Measurements from ENCODE around the gene STX8.

Gene STX8

DNA sequence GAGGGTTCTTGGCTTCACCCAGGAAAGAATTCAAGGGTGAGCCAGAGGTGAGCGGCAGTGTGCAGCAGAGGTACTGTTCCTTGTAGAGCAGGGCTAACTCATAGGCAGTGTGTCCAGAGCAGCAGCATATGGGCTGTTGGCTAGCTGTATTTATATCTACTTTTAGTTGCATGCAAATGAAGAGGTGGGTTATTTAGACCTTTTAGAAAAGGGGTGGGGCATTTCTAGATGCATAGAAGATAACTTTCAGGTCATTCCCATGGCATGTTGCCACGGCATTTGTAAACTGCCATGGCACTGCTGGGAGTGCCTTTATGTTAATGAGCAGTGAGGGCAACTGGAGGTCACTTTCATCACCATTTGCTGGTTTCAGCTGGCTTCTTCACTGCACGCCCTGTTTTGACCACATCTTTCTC is 141.0 kb downstream of the STX8 start:
- DNase-seq, result peak; percentile 24 to 58

- DNase-seq, result no peak
Observed at GRCh38 chr17:9432934-9433421, 142.6 kb downstream of the STX8 start.

DNA sequence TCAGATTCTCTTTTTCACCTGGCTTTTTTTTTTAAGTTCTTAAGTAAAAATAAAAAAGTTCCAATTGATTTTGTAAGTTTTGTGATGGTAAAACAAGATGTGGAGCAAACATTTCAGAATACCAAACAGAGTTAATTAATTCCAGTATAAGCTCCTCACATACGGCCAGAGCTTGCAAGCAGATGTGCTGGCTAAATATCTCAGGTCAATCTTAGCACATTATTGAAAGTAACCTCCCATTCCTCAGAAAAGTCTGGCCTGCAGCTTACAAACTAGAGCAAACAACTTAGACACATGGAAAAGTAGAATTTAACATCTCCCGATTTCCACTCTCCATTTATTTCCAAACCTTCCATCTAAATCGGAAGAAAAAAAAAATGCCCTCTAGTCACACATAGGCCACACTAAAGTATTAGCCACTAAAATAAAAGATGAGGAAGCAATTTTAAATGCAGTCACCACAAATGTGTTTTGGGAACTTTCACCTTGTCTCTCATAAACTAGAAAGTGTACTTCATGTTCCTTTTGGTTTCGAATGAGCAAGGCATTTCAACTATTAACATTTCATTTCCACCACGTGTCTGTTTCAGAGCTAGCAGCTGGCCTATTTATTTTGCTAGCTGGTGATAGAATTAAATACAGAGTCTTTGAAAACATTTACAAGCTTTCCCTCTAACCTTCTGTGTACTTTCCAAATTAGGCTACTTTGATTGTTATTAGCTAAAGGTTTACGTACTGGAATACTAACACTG is 143.3 kb downstream of the STX8 start:
- no peak for DNase-seq

DNA sequence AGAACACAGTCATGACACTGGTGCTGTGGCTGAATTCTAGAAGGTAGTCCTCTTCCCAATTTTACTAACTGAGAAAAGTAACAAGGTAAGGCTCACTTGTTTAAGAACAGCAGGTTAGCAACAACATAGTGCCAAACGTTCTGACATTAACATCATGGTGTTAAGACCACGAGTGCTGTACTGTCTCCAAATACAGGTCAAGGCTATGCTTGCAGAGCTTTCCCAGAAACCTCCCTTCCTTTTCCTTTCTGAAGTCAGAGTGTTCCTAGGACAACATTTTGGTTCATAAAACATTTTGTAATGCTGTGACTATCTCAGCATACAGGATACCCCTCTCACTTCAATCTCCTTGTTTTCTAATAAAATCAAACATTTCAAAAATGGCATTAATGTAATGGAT is 144.0 kb downstream of the STX8 start:
- DNase-seq, result no peak

GRCh38 chr17:9427465-9428315 is 147.9 kb downstream of the STX8 start:
- no peak for DNase-seq

- no peak for DNase-seq
Observed at GRCh38 chr17:9424071-9424640, 151.5 kb downstream of the STX8 start.

- no peak for DNase-seq
Observed at GRCh38 chr17:9421525-9421924, 154.1 kb downstream of the STX8 start.

GRCh38 chr17:9419932-9420453 is 155.6 kb downstream of the STX8 start:
- DNase-seq, result no peak

GRCh38 chr17:9414471-9414870 is 161.1 kb downstream of the STX8 start:
- DNase-seq, result no peak

- no peak for DNase-seq
Observed at GRCh38 chr17:9410737-9411136, 164.9 kb downstream of the STX8 start.

GRCh38 chr17:9410301-9410700 is 165.3 kb downstream of the STX8 start:
- DNase-seq, result no peak

DNA sequence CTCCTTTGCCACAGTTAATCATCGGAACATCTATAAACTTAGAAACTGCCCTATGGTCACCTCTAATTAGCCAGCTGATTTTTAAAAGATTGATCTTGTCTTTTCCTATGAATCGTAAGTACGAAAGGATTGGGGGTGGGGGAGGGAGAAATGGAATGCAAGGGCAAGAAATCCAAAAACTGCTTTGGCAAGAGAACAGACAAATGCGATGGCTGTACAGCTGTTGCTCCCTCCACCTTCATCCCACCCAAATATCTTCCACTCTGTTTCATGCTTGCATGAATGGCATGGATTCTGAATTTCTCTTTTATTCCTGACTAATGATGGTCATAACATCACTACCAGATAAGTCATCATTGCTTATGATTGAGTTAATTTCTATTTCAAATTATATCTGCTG is 165.7 kb downstream of the STX8 start:
- no peak for DNase-seq

DNA sequence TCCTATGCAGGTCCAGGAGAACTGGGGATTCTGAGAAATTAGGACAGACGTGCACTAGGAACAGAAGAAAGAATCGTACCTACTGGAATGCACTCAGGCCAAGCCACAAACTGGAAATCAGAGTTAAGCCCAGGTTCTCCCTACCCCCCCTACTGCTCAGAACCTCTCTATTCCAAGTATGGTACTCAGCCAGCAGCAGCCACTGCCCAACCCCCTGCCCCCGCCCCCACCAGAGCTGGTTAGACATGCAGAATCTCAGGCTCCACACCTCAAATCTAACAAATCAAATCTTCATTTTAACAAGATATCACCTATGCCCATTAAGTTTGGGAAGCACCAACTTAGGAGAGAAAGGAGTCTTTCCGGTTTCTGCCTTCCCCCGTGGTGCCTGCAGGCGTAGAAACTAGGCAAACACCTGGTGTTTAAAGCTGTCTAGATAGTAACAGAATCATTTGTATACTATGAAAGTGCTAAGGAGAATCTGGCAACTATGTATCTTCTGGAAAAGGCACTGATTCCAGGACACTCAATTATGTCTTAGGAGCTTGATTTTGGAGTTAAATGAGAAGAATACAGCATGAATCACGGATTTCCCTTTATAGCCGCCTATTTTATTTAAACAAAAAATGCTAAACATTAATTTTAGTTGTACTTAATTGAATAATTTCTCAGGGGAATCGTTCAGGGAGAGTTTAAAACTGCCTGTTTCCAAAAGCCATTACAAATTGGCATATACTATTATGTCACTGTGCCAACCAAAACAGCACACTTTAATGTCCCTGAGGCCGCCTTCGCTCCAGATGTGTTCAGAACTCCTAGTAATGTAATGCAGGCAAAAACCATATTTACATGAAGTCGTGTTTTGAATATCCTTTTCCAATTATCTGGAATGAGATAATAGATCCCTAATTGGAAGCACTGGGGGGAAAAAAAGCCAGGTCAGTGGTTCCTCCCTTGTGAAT is 166.5 kb downstream of the STX8 start:
- DNase-seq, result peak in 1 of 2 experiments; percentile 14

DNA sequence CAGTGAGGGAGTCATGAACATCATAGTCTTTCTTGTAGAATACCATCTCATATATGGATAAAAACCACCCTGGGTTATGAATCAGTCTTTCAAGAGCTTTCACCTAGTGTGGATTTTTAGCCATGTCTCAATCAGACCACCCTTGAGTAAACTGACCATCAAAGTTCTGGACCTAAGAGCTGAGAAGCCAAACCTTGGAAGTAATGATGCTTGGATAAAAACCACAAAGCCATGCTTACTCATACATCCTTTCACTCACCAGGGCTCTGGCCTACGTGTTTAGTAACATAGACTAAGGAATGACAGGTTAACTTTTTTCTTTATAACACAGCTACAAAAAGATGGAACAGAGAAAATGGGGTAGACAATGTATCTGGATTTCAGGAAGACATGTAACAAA is 167.2 kb downstream of the STX8 start:
- no peak for DNase-seq

GRCh38 chr17:9406046-9406606 is 169.5 kb downstream of the STX8 start:
- DNase-seq, result no peak

DNA sequence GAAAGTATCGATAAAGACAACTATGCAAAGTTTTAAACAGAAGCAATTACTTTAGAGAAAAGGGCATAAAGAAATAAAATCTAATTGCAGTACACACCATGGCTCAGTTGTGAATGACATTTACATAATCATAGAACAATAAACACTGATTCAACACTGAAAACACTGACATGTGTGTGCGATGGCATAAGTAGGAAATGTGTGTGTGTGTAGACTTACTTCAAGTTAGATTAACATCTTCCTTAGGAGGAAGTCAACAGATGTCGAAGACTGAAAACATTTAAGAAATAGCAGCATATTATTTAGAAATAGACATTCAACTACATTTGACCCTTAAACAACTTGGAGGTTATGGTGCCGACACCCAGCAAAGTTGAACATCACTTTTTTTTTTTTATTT is 172.4 kb downstream of the STX8 start:
- no peak for DNase-seq

DNA sequence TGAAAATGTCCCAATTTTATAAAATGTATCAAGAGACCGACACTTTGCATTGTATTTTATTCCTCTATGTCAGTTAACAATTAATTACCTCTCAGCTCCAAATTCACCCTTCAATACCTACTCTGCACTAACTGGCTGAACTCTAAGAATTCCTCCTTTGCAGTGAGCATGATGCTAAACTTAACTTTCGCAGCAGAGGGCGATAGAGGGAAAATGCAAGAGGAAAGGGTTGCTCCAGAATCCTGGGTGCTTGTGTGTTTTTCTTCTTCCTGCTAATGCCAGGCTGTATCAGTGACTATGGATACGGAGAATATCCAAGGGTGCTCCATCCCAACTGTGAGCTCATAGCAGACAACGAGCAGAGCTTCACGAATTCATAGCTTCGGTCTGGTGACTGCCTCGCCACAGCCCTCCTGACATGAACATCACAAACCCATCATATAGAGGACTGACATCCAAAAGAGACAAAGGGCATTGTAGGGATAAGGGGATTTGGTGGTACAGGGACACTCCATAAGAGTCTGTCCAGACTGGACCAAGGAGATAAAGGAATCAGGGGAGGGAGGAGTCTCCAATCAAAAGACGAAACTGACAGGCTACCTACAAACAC is 172.9 kb downstream of the STX8 start:
- DNase-seq, result peak in 1 of 2 experiments; percentile 55

DNA sequence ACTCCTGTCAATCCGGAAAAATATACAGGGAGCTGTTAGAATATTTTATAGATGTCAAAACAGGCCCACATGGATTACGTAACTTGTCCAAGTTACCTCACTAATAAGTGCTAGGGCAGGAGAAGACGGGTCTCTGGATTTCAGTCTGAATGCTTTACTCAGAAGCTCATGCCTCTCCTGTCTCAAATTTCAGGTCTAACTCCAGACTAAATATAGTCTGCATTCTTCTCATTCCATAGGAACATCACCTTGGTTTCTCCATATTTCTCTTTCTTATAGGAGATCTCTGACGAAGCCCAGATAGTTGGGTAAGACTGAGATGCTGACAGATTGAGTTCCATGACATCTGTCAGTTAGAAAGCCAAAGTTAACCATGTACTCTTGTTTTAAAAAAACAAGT is 174.2 kb downstream of the STX8 start:
- no peak for DNase-seq

DNA sequence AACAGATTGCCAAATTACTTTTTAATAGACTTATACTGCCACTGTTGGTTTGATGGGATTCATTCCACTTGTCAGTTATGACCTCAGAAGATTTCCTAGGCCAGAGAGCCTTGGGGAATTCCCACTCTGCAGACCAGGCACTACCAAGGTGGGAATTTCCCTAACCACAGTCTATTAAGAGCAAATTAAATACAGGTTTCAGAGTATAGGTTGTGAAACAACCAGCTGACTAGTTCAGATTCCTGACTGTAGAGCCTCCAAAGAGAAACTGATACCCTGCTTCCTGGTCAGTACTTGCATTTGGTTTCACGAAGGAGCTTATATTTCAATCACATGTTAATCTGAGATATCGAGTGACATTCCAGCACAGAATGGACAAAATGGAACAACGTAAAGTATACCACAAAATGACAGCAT is 186.5 kb downstream of the STX8 start:
- DNase-seq, result no peak

DNA sequence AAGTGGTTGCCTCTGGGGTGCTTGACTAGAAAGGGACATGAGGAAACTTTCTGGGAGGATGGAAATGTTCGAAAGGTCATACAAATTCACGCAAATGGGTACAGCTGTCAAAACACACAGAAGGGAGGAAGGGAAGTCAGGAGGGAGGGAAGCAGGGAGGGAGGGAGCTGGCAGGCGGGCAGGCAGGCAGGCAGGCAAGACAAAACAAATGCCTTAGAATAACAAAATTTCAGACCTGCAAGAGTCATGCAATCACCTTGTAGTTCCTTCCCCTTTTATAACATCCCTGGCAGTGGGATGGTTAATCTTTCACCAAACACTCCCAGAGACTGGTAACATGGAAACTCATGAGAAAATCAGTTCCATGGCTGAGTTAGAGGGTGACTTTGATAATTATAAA is 189.2 kb downstream of the STX8 start:
- peak in 1 of 2 experiments; percentile 4 for DNase-seq

DNA sequence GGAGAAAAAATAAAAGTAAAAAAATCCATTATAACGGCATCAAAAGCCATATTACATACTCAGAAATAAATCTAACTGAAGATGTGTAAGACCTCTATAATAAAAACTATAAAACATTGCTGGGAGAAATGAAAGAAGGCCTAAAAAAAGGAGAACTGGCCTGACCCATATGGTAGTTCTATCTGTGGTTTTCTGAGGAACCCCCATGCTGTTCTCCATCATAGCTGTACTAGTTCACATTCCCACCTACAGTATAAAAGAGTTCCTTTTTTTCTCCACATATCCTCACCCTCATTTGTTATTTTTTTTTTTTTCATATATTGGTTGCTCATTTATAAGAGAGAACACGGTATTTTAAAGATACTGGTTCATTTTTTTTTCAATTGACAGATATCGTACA is 191.8 kb downstream of the STX8 start:
- DNase-seq, result no peak

Measured in NCI-H526 (cell line).